WTC11 (cell line): ENCODE data around the gene MLYCD. TPM values are rescaled to one million over a fixed set of nuclear protein-coding genes. Genes with fewer than 3 reads are reported as not detected.

Experiments
- ATAC-seq: fragments of 200-7000 bp; cut with Tn5 transposase; 2 replicates; pipeline ENCODE4 v1.10.0; 2021; ENCODE audit warnings: mild to moderate bottlenecking, moderate library complexity
- CTCF ChIA-PET: fragments of 300-600 bp; sonication (Branson Sonifier 250); formaldehyde crosslinking; loops from one replicate; lab custom pipeline; 2021; ENCODE audit warnings: antibody characterized with exemption; lab: Charles Lee
- POLR2A ChIA-PET: fragments of 350-600 bp; sonication (Branson Sonifier 250); formaldehyde crosslinking; loops from one replicate; lab custom pipeline; 2021; ENCODE audit warnings: antibody characterized with exemption; lab: Charles Lee
- DNase-seq: peaks from one replicate; pipeline ENCODE4 v3.0.0; 2021; ENCODE audit warnings: low spot score
- H3K27ac Mint-ChIP-seq: 2 replicates; pipeline ENCODE4 v1.8.0; 2021; ENCODE audit warnings: mixed read lengths
- H3K27me3 Mint-ChIP-seq: 2 replicates; pipeline ENCODE4 v1.8.0; 2021; ENCODE audit warnings: low read depth, mild to moderate bottlenecking, moderate library complexity, mixed read lengths
- H3K36me3 Mint-ChIP-seq: 2 replicates; pipeline ENCODE4 v1.8.0; 2021; ENCODE audit warnings: mixed read lengths
- H3K4me1 Mint-ChIP-seq: 2 replicates; pipeline ENCODE4 v1.8.0; 2022; ENCODE audit warnings: mixed read lengths
- H3K4me3 Mint-ChIP-seq: 2 replicates; pipeline ENCODE4 v1.8.0; 2021; ENCODE audit warnings: mild to moderate bottlenecking, moderate library complexity, mixed read lengths
- H3K9me3 Mint-ChIP-seq: 2 replicates; pipeline ENCODE4 v1.8.0; 2021; ENCODE audit warnings: mixed read lengths
- ATF1 ChIP-seq: sonication (generic); formaldehyde crosslinking; IDR thresholded peaks from 2 replicates; pipeline ENCODE4 v1.8.1; 2023; ENCODE audit warnings: mild to moderate bottlenecking, moderate library complexity, missing genetic modification reagents
- ESRRA ChIP-seq: sonication (generic); formaldehyde crosslinking; IDR thresholded peaks from 2 replicates; pipeline ENCODE4 v1.8.1; 2022; ENCODE audit warnings: mild to moderate bottlenecking, missing genetic modification reagents, borderline replicate concordance
- MXD4 ChIP-seq: fragments of 250-450 bp; sonication (Bioruptor Pico); IDR thresholded peaks from 2 replicates; pipeline ENCODE4 v1.8.0; 2021; ENCODE audit warnings: mild to moderate bottlenecking, moderate library complexity, borderline replicate concordance
- PRDM15 ChIP-seq: sonication (generic); formaldehyde crosslinking; IDR thresholded peaks from 2 replicates; pipeline ENCODE4 v1.8.0; 2022; ENCODE audit warnings: missing genetic modification reagents
- PRRX2 ChIP-seq: fragments of 250-450 bp; sonication (Bioruptor Pico); IDR thresholded peaks from 2 replicates; pipeline ENCODE4 v1.8.0; 2021; ENCODE audit warnings: mild to moderate bottlenecking
- SOX15 ChIP-seq: fragments of 250-450 bp; sonication (Bioruptor Pico); IDR thresholded peaks from 2 replicates; pipeline ENCODE4 v1.9.0; 2021; ENCODE audit warnings: mild to moderate bottlenecking
- USF2 ChIP-seq: sonication (generic); formaldehyde crosslinking; IDR thresholded peaks from 2 replicates; pipeline ENCODE4 v1.8.1; 2023; ENCODE audit warnings: mild to moderate bottlenecking, missing genetic modification reagents, moderate library complexity
- ZMAT4 ChIP-seq: fragments of 250-450 bp; sonication (Bioruptor Pico); IDR thresholded peaks from 2 replicates; pipeline ENCODE4 v1.9.0; 2021; ENCODE audit warnings: mild to moderate bottlenecking
- ZNF423 ChIP-seq: fragments of 250-450 bp; sonication (Bioruptor Pico); IDR thresholded peaks from 2 replicates; pipeline ENCODE4 v2.1.2; 2022; ENCODE audit warnings: mild to moderate bottlenecking, moderate library complexity
- ZNF671 ChIP-seq: fragments of 250-450 bp; sonication (Bioruptor Pico); IDR thresholded peaks from 2 replicates; pipeline ENCODE4 v1.8.0; 2021; ENCODE audit warnings: mild to moderate bottlenecking
- total RNA-seq: library from RNA; stranded (reverse); gene quantifications from 3 replicates; pipeline ENCODE4 v1.2.3, GENCODE V29; 2021
- TF ChIP-seq, protein P1 (sequence below): sonication (generic); formaldehyde crosslinking; IDR thresholded peaks from 2 replicates; pipeline ENCODE4 v1.8.0; 2022; ENCODE audit warnings: mild to moderate bottlenecking, missing genetic modification reagents
- TF ChIP-seq, protein P2 (sequence below): sonication (generic); formaldehyde crosslinking; IDR thresholded peaks from 2 replicates; pipeline ENCODE4 v1.8.1; 2023; ENCODE audit warnings: mild to moderate bottlenecking, missing genetic modification reagents, borderline replicate concordance
- TF ChIP-seq, protein P3 (sequence below): sonication (generic); formaldehyde crosslinking; conservative IDR thresholded peaks from 2 replicates; pipeline ENCODE4 v1.8.1; 2022; ENCODE audit warnings: mild to moderate bottlenecking, missing genetic modification reagents
- TF ChIP-seq, protein P4 (sequence below): sonication (generic); formaldehyde crosslinking; IDR thresholded peaks from 2 replicates; pipeline ENCODE4 v1.8.0; 2022; ENCODE audit warnings: mild to moderate bottlenecking, missing genetic modification reagents
- TF ChIP-seq, protein P5 (sequence below): fragments of 200-600 bp; IDR thresholded peaks from 2 replicates; pipeline ENCODE4 v1.8.0; 2022; ENCODE audit warnings: antibody characterized with exemption

Gene MLYCD
- total RNA-seq, 1 experiment from 2014 or later, result 6.3 TPM

DNA sequence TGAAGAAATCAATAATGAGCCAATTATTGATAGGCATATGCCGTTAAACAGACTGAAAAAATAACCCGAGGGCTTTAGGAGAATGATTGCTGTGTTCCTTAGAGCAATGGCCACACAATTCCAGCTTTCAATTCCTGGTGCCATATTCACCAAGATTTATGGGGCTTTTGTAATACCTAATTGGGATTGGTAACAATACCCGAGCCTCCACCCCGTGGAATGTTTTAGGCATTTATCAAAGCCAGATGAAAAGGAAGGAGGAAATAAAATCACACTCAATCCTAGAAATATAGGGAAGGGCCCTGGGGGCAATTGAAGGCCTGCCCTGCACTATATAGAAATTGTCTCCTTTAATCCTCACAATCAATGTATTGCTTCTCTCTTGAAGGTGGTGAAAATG, 42.1 kb upstream of the MLYCD start:
- DNase-seq, result no peak
- Mint-ChIP-seq H3K4me1 (peaks cover 29% of the 10 kb centered on the region), H3K9me3 (0 out of 2 replicates have a peak, but pooled peaks cover 3% of the 10 kb centered on the region), H3K36me3 (no peaks in the 10 kb centered on the region), H3K27ac (no peak overlapping the region)
- no peak for TF ChIP-seq PRDM15 (CRISPR knock-in tag)
- no peak for TF ChIP-seq ATF1 (CRISPR knock-in tag)
- no peak for TF ChIP-seq PRRX2 (CRISPR knock-in tag)
- no peak for TF ChIP-seq USF2 (CRISPR knock-in tag)
- TF ChIP-seq ZNF671 (CRISPR knock-in tag), result no peak
- no peak for TF ChIP-seq ZNF423
- TF ChIP-seq, protein P1, sequence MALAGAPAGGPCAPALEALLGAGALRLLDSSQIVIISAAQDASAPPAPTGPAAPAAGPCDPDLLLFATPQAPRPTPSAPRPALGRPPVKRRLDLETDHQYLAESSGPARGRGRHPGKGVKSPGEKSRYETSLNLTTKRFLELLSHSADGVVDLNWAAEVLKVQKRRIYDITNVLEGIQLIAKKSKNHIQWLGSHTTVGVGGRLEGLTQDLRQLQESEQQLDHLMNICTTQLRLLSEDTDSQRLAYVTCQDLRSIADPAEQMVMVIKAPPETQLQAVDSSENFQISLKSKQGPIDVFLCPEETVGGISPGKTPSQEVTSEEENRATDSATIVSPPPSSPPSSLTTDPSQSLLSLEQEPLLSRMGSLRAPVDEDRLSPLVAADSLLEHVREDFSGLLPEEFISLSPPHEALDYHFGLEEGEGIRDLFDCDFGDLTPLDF, result no peak
- no peak for TF ChIP-seq SOX15
- no peak for TF ChIP-seq ESRRA (CRISPR knock-in tag)
- TF ChIP-seq, all 79 proteins: peak for 0
- no peaks in the 10 kb centered on the region; the same call in 1 of the 2 replicates for H3K27me3 Mint-ChIP-seq
- CTCF ChIA-PET, result interaction anchor here (0.9 kb wide), 1 partner anchor 30 kb away, joined by 3 read pairs; no protein-coding TSS in a partner anchor
- no peak overlapping the region for H3K4me3 Mint-ChIP-seq
- ATAC-seq, result no peak
- POLR2A ChIA-PET, result no interaction called here

DNA sequence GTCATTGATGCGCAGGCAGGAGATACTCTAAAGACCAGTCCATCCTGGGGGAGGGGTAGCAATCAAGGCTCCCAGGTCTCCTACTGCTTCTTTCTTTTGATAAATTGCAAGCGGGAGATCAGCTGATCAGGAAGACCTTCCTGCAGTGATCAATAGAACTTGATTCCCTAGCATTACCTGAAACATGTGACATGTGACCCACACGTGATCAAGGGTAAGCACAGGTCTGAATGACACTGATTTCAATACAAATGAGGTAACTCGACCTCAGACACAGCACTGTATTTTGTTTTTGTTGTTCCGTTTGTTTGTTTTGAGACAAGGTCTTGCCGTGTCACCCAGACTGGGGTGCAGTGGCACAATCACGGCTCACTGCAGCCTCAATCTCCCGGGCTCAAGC, 39.6 kb upstream of the MLYCD start:
- Mint-ChIP-seq H3K4me3 (no peak overlapping the region), H3K36me3 (0 out of 2 replicates have a peak, but pooled peaks cover 3% of the 10 kb centered on the region), H3K27ac (no peak overlapping the region), H3K4me1 (peaks cover 26% of the 10 kb centered on the region), H3K9me3 (peaks cover 4% of the 10 kb centered on the region; the same call in 1 of the 2 replicates), H3K27me3 (no peaks in the 10 kb centered on the region; the same call in 1 of the 2 replicates)
- ChIA-PET POLR2A (no interaction called here), CTCF (no interaction called here)
- ATAC-seq (no peak), DNase-seq (no peak)
- TF ChIP-seq USF2 (CRISPR knock-in tag), result peak; percentile 61
- TF ChIP-seq, protein P2, sequence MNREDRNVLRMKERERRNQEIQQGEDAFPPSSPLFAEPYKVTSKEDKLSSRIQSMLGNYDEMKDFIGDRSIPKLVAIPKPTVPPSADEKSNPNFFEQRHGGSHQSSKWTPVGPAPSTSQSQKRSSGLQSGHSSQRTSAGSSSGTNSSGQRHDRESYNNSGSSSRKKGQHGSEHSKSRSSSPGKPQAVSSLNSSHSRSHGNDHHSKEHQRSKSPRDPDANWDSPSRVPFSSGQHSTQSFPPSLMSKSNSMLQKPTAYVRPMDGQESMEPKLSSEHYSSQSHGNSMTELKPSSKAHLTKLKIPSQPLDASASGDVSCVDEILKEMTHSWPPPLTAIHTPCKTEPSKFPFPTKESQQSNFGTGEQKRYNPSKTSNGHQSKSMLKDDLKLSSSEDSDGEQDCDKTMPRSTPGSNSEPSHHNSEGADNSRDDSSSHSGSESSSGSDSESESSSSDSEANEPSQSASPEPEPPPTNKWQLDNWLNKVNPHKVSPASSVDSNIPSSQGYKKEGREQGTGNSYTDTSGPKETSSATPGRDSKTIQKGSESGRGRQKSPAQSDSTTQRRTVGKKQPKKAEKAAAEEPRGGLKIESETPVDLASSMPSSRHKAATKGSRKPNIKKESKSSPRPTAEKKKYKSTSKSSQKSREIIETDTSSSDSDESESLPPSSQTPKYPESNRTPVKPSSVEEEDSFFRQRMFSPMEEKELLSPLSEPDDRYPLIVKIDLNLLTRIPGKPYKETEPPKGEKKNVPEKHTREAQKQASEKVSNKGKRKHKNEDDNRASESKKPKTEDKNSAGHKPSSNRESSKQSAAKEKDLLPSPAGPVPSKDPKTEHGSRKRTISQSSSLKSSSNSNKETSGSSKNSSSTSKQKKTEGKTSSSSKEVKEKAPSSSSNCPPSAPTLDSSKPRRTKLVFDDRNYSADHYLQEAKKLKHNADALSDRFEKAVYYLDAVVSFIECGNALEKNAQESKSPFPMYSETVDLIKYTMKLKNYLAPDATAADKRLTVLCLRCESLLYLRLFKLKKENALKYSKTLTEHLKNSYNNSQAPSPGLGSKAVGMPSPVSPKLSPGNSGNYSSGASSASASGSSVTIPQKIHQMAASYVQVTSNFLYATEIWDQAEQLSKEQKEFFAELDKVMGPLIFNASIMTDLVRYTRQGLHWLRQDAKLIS (CRISPR knock-in tag), result no peak

DNA sequence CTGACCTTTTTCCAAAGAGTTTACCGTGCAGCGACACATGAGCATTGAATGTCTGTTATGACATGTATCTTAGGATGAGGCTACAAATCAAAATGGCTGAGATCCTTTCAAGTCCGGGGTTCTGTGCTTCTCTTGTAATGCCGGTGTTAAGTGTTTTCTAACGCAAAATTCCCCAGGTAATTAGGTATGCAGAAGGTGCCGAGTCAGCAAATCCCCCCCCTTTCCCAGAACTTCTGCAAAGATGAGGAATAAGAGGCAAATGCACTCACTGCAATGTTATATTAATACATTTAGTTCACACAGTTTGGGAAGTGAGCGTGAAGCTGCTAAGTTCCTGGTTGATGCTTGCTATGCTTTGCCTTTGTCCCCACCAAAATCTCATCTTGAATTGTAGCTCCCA, 36.3 kb upstream of the MLYCD start:
- Mint-ChIP-seq H3K36me3 (0 out of 2 replicates have a peak, but pooled peaks cover 3% of the 10 kb centered on the region), H3K27me3 (no peaks in the 10 kb centered on the region; the same call in none of the 2 replicates), H3K4me1 (peaks cover 27% of the 10 kb centered on the region), H3K27ac (no peak overlapping the region), H3K9me3 (peaks cover 14% of the 10 kb centered on the region), H3K4me3 (no peak overlapping the region)
- no peak for DNase-seq
- ChIA-PET POLR2A (no interaction called here), CTCF (no interaction called here)
- no peak for ATAC-seq
- TF ChIP-seq, protein P3, sequence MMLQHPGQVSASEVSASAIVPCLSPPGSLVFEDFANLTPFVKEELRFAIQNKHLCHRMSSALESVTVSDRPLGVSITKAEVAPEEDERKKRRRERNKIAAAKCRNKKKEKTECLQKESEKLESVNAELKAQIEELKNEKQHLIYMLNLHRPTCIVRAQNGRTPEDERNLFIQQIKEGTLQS (CRISPR knock-in tag), result no peak
- TF ChIP-seq, protein P4, sequence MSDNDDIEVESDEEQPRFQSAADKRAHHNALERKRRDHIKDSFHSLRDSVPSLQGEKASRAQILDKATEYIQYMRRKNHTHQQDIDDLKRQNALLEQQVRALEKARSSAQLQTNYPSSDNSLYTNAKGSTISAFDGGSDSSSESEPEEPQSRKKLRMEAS (CRISPR knock-in tag), result no peak
- no peak for TF ChIP-seq ZMAT4 (CRISPR knock-in tag)
- TF ChIP-seq MXD4 (CRISPR knock-in tag), result no peak
- TF ChIP-seq, protein P5, sequence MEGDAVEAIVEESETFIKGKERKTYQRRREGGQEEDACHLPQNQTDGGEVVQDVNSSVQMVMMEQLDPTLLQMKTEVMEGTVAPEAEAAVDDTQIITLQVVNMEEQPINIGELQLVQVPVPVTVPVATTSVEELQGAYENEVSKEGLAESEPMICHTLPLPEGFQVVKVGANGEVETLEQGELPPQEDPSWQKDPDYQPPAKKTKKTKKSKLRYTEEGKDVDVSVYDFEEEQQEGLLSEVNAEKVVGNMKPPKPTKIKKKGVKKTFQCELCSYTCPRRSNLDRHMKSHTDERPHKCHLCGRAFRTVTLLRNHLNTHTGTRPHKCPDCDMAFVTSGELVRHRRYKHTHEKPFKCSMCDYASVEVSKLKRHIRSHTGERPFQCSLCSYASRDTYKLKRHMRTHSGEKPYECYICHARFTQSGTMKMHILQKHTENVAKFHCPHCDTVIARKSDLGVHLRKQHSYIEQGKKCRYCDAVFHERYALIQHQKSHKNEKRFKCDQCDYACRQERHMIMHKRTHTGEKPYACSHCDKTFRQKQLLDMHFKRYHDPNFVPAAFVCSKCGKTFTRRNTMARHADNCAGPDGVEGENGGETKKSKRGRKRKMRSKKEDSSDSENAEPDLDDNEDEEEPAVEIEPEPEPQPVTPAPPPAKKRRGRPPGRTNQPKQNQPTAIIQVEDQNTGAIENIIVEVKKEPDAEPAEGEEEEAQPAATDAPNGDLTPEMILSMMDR, result no peak
